GM18498 (cell line): ENCODE measurements around the gene PAK2.
"Not testable (repeated sequence)": the region's sequence is repeated elsewhere in the genome, so short reads cannot be mapped to it uniquely, and the experiment has no call there.

Experiments
- ATAC-seq: cut with Tn5 transposase; IDR thresholded peaks from one replicate; pipeline ENCODE4 v1.9.1; 2021; ENCODE audit warnings: mild to moderate bottlenecking, moderate library complexity; ENCODE audit not compliant: unreplicated experiment

PAK2 gene

GRCh38 chr3:196735751-196736150, 3.9 kb upstream of the PAK2 start:
- ATAC-seq = no peak

GRCh38 chr3:196736670-196737374, 2.8 kb upstream of the PAK2 start:
- no peak for ATAC-seq

- no peak for ATAC-seq
Observed at GRCh38 chr3:196737655-196738054, 2.0 kb upstream of the PAK2 start.

GRCh38 chr3:196740481-196741248, 1.0 kb downstream of the PAK2 start:
- ATAC-seq = peak; percentile 5

- no peak for ATAC-seq
Observed at GRCh38 chr3:196741249-196741889, 1.7 kb downstream of the PAK2 start.

- not testable (repeated sequence) for ATAC-seq
Observed at GRCh38 chr3:196743569-196743968, 3.9 kb downstream of the PAK2 start.

- no peak for ATAC-seq
Observed at GRCh38 chr3:196749125-196749524, 9.5 kb downstream of the PAK2 start.

GRCh38 chr3:196753201-196753600, 13.5 kb downstream of the PAK2 start:
- no peak for ATAC-seq

GRCh38 chr3:196754091-196754981, 14.7 kb downstream of the PAK2 start:
- no peak for ATAC-seq

GRCh38 chr3:196756732-196757131, 17.1 kb downstream of the PAK2 start:
- no peak for ATAC-seq

GRCh38 chr3:196757876-196758739, 18.5 kb downstream of the PAK2 start:
- no peak for ATAC-seq

GRCh38 chr3:196763179-196763578, 23.5 kb downstream of the PAK2 start:
- ATAC-seq = no peak

GRCh38 chr3:196765454-196765853, 25.8 kb downstream of the PAK2 start:
- no peak for ATAC-seq

- ATAC-seq = no peak
Observed at GRCh38 chr3:196771067-196771466, 31.4 kb downstream of the PAK2 start.

- no peak for ATAC-seq
Observed at GRCh38 chr3:196772102-196772501, 32.4 kb downstream of the PAK2 start.

GRCh38 chr3:196772897-196773296, 33.2 kb downstream of the PAK2 start:
- ATAC-seq = no peak

GRCh38 chr3:196774191-196774820, 34.6 kb downstream of the PAK2 start:
- ATAC-seq = no peak

- no peak for ATAC-seq
Observed at GRCh38 chr3:196774848-196775422, 35.3 kb downstream of the PAK2 start.

- ATAC-seq = no peak
Observed at GRCh38 chr3:196775938-196776337, 36.3 kb downstream of the PAK2 start.
